C4-2B (cell line): ENCODE measurements around the gene PIGN.

Experiments
- H3K27ac ChIP-seq: fragments of 450-650 bp; 2 replicates; pipeline ENCODE4 v1.5.1; 2017
- CTCF ChIP-seq: fragments of 450-650 bp; conservative IDR thresholded peaks from 2 replicates; pipeline ENCODE4 v1.5.1; 2017; ENCODE audit warnings: mild to moderate bottlenecking
- ZFX ChIP-seq: fragments of 450-650 bp; IDR thresholded peaks from 2 replicates; pipeline ENCODE4 v1.6.1; 2017

Gene PIGN

DNA sequence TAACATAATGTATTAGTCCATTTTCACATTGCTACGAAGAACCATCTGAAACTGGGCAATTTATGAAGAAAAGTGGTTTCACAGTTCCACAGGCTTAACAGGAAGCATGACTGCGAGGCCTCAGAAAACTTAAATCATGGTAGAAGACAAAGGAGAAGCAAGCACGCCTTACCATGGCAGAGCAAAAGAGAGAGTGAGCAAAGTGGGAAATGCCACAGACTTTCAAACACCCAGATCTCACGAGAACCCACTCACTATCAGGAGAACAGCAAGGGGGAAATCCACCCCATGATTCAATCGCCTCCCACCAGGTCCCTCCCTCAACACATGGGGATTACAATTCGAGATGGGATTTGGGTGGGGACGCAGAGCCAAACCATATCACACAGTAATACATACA lies 22.5 kb downstream of the PIGN start:
- no peak overlapping the region for H3K27ac ChIP-seq
- TF ChIP-seq CTCF (no peak), ZFX (no peak)

DNA sequence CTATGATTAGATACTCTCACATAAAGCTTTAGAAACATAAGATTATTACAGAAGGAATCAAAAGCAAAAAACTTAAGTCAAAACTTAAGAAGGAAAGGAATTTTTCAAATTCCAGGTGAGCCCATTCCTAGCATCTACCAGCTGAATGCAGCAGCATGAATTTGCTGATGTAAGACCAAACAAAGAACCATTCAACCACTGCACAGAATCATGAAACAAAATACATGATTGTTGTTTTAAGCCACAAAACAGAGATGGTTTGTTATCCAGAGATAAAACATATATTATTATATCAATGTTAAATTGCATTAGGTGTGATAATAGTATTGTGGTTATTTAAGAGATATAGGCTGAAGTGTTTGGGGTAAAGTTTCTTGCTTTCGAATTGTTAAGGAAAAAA lies 29.0 kb downstream of the PIGN start:
- no peak overlapping the region for H3K27ac ChIP-seq
- TF ChIP-seq CTCF: no peak
- TF ChIP-seq ZFX: no peak

- no peak for TF ChIP-seq ZFX
- no peak for TF ChIP-seq CTCF
- H3K27ac ChIP-seq: no peak overlapping the region
These were observed 34.0 kb downstream of the PIGN start for GRCh38 chr18:62152844-62153243.

DNA sequence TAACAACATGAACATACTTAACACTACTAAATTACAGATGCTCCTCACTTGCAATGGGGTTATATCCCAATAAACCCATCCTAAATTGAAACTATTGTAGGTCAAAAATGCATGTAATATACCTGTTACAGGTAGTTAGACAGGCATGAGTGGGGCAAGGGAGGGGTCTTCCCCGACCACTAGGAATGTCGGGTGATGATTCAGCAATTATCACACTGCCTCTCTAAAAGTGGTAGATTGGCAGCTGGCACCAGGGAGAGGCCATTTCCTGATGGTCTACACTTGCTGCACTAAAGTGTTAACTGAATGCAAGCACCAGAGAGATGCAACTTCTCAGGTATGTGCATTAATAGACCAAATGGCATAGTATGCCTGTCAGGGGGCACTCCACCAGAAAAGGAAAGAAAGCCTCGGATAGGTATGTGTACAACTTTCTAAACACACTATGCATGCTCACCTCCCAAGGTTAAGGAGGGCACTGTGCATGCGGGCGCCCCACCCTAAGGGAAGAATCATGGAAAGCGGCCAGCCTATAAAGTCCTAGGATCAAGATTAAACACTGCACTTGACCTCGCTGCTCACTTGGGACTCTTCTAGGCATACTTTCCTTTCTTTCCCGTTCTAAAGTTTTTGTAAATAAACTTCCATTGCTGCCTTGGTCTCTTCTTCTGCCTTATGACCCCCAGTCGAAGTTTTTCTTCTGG lies 35.6 kb downstream of the PIGN start:
- no peak overlapping the region for H3K27ac ChIP-seq
- TF ChIP-seq ZFX (no peak), CTCF (no peak)

GRCh38 chr18:62144338-62144737 lies 42.5 kb downstream of the PIGN start:
- TF ChIP-seq CTCF (no peak), ZFX (no peak)

DNA sequence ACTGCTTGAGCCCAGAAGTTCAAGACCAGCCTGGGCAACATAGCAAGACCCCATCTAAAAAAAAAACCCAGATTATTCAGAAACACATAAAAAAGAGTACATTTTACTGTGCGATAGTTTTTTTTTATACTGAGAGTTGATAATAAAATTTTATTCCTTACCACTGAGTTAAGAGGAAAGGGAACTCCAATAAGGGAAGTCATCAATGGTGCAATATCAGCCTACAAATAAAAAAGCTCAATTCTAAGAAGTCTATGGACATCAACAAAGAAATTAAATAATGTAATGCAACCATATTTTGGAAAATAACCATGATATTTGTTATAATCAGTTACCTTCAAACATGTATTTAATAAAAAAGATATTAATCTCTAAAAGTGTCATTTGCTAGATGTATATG lies 46.6 kb downstream of the PIGN start:
- H3K27ac ChIP-seq: no peak overlapping the region
- TF ChIP-seq ZFX (no peak), CTCF (no peak)

More at GRCh38 chr18:62144338-62144737, 42.5 kb downstream of the PIGN start:
- no peak overlapping the region for H3K27ac ChIP-seq

GRCh38 chr18:62138461-62139235 lies 48.2 kb downstream of the PIGN start:
- no peak overlapping the region for H3K27ac ChIP-seq
- TF ChIP-seq CTCF: no peak
- TF ChIP-seq ZFX: no peak
